NCI-H1930 (cell line): ENCODE data around the gene ZNF474.
A peak's percentile ranks its signal among the peaks of the same experiment; 100 is the strongest.

Source experiments
- DNase-seq, 2 experiments: peaks; one replicate each; lab custom pipeline; 2025; lab: John Stamatoyannopoulos, UW

Gene ZNF474

GRCh38 chr5:122181863-122182262 lies 52.5 kb downstream of the ZNF474 start:
- no peak for DNase-seq

GRCh38 chr5:122182491-122182921 lies 53.2 kb downstream of the ZNF474 start:
- DNase-seq = no peak

- DNase-seq = no peak
These were observed 53.9 kb downstream of the ZNF474 start for GRCh38 chr5:122183098-122183787.

GRCh38 chr5:122183788-122184170 lies 54.4 kb downstream of the ZNF474 start:
- no peak for DNase-seq

DNA sequence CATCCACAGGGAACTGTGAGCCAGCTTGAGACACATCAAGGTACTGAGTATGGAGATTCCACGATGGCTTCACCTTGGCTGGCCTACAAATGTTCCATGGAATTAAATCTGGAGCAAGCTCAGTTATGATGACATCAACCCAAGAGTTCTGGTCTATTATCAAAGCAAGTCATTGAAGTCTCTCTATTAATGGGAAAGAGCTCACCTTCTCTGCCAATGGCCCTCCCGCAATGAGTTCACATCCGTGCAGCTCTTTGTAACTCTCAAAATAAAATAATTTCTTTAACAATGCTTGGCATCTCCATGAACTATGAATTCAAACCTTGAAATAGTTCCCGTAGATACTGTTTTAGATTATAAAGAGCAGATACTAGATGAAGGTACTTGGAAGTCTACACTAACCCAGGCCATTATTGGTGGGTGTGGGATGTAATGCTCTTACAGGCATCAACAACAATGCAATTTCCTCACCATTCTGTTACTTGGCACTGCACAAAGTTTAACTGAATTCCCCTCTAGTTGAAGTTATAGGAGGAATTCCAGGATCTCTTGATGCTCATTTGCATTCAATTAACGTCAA lies 55.4 kb downstream of the ZNF474 start:
- no peak for DNase-seq

- no peak for DNase-seq
These were observed 58.1 kb downstream of the ZNF474 start for GRCh38 chr5:122187426-122187825.

GRCh38 chr5:122190156-122190555 lies 60.8 kb downstream of the ZNF474 start:
- no peak for DNase-seq

DNA sequence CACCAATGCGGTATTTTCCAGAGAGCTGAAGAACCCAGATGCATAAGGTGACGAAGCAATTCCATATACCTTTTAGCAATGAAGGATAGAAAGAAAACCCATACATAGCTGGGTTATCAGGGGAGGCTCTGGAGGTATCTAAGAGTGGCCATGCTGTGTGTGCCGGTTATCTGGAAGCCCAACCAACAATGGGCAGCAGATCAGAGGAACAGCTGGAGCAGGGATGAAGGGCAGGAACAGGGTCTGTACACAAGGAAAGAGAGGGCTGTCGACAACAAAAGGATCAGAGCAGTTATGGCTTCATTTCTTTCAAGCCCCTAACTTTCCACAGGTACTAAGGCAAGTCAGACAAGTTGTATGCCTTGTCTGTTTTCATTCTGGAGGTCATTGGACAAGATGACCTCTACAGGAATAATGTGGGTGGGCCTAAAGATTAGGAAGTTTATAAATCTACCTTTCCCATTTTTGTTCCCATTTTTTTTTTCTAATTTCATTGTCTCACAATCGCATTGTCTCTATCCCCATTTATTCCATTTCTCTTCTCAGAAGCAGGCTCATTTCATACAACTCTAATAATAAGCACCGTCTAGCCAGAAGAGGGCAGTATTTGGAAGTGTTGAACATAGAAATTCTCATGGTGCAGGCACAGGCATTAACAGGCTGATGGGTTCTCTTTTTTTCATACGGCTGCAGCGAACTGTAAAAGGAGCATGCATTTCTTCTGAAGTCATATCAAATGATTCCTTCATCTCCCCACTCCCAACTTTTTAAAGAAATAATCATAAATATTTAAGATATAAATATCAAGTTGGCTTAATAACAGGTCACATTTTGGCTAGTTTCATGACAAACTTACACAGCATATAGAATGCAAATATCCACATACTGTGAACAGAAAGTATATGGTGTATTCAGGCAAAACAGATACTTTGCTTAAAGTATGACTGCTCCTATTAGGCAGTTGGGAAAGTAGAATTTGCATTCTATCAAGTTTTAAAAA lies 63.5 kb downstream of the ZNF474 start:
- peak; percentile 10 to 32 for DNase-seq

DNA sequence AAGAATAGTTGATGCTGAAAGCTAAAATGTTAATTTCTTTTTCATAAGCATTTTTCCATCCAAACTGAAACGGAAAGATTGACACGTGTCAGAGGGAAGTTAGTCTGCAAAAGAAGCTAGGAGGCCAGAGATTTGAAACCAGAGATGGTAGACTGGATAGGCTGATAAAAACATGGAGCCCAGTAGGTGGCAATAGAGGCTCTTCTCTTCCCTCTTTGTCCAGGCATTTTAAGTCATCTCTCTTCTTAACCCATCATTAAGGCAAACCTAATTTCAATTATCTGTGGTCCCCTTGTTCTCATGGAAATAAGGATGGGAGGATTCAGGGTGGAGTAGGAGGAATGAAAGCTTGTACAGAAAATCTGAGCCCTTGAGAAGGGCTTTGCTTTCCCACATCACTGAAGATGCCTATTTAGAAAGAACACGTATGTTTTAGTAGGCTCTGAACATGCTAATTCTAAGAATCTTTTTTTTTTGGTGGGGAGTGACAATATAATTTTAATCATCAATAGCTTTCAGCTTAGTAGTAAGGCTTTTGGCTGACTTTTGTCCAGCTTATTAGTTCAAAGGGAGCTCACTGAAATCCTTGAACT lies 66.6 kb downstream of the ZNF474 start:
- peak in 1 of 2 experiments; percentile 3 for DNase-seq

GRCh38 chr5:122199146-122199545 lies 69.8 kb downstream of the ZNF474 start:
- no peak for DNase-seq

DNA sequence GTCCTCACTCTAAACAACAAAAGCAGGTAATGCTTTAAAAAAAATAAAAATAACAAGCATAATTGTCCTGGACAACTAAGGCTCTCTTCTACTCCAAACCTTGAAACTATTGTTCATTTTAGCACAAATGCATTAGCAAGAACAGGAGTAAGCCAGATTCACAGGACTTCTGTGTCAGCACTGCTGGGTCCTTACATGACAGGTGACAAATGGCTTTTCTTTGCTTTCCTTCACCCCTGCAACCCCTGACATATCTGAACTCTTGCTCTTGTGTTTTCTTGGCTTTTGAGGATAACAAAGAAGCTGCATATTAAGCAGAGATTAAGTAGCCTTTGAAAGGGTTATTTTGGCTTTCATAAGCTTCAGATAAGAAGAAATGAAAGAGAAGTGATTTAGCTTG lies 71.1 kb downstream of the ZNF474 start:
- DNase-seq = no peak

- no peak for DNase-seq
These were observed 71.5 kb downstream of the ZNF474 start for GRCh38 chr5:122200865-122201264.

DNA sequence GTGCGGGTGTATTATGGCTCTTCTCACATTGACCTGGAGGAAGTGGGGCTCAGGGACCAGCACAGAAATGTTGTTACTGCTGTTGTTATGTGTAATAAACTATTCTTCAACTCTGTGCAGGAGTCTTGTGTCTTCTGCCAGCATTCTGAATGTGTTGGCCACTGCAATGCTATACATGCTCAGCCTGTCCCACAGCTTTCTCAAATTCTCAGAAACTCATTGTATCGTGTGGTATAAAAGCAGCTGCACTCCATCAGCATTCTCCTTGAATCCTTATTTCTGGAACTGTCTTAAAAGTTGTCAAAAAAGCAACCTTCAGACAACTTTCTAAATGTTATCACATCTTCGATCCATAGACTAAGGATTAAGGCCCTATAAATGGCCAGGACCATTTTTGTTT lies 72.0 kb downstream of the ZNF474 start:
- DNase-seq = no peak

- no peak for DNase-seq
These were observed 73.6 kb downstream of the ZNF474 start for GRCh38 chr5:122202952-122203351.
